HFF-Myc (cell line): Measurements from ENCODE around the gene ELOB.

ENCODE experiments used
- DNase-seq: peaks from one replicate; pipeline ENCODE4 v3.0.0-alpha.2; 2011; ENCODE audit warnings: low read depth; ENCODE audit errors: extremely low read depth
- H3K4me3 ChIP-seq: replicated peaks from 2 replicates; pipeline ENCODE4 v1.5.1; 2011; ENCODE audit warnings: low read depth, mild to moderate bottlenecking, control low read depth, low read length
- CTCF ChIP-seq: IDR thresholded peaks from 2 replicates; pipeline ENCODE4 v1.5.1; 2012; ENCODE audit warnings: mild to moderate bottlenecking, low read depth, low read length, control low read depth; ENCODE audit errors: missing control alignments

Gene ELOB

GRCh38 chr16:2799205-2799858 lies 22.3 kb upstream of the ELOB start:
- H3K4me3 ChIP-seq: no peak overlapping the region
- no peak for DNase-seq
- TF ChIP-seq CTCF: no peak

- DNase-seq: no peak
- no peak for TF ChIP-seq CTCF
- no peak overlapping the region for H3K4me3 ChIP-seq
These were observed 21.7 kb upstream of the ELOB start for GRCh38 chr16:2798723-2799204.

- DNase-seq: no peak
- no peak for TF ChIP-seq CTCF
These were observed 18.5 kb upstream of the ELOB start for GRCh38 chr16:2795395-2796143.

GRCh38 chr16:2792940-2793339 lies 15.9 kb upstream of the ELOB start:
- no peak for TF ChIP-seq CTCF
- no peak overlapping the region for H3K4me3 ChIP-seq
- no peak for DNase-seq

More at GRCh38 chr16:2795395-2796143, 18.5 kb upstream of the ELOB start:
- no peak overlapping the region for H3K4me3 ChIP-seq

- DNase-seq: no peak
- no peak for TF ChIP-seq CTCF
- no peak overlapping the region for H3K4me3 ChIP-seq
These were observed 14.1 kb upstream of the ELOB start for GRCh38 chr16:2791174-2791573.

GRCh38 chr16:2790631-2791030 lies 13.6 kb upstream of the ELOB start:
- TF ChIP-seq CTCF: no peak
- H3K4me3 ChIP-seq: no peak overlapping the region
- DNase-seq: no peak
